ENCODE measurements around the gene SLC16A8.

SLC16A8 gene

DNA sequence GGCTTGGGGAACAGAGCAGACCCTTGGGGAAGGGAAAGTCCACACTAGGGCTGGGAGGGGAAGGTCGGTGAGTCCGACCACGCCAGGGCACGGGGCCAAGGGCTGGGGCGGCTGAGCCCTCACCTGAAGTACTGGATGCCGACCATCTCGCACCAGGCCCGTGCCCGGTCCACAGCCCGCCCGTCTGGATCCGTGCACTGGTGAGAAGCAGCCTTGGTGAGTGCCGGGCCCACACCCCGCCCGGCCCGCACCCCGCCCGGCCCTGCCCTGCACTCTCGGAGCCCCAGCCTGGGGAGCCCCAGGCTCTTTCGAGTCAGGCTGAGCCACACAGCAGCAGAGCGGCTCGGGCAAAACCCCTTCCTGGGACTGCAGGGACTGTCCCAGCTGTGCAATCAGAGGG is 28.4 kb upstream of the SLC16A8 start:
- no peak for DNase-seq (ENCODE audit: extremely low spot score)
- ChIA-PET CTCF (interaction anchor here (1.2 to 2.1 kb wide), 4 partner anchors 9 to 117 kb away, joined by 3 to 8 read pairs (median 5); no protein-coding TSS in a partner anchor), POLR2A (no interaction called here)
- no peak for TF ChIP-seq CTCF (IDR thresholded peaks at IDR 0.05; ENCODE audit: control extremely low read depth, extremely low read depth, low read depth, missing control alignments)

GRCh38 chr22:38111925-38112355 is 28.0 kb upstream of the SLC16A8 start:
- no peak for TF ChIP-seq CTCF (IDR thresholded peaks at IDR 0.05; ENCODE audit: control extremely low read depth, extremely low read depth, low read depth, missing control alignments)
- POLR2A ChIA-PET, result no interaction called here
- CTCF ChIA-PET, result interaction anchor here (1.0 to 2.1 kb wide), 5 partner anchors 9 to 118 kb away, joined by 3 to 8 read pairs (median 4); no protein-coding TSS in a partner anchor
- no peak for DNase-seq (ENCODE audit: extremely low spot score)

DNA sequence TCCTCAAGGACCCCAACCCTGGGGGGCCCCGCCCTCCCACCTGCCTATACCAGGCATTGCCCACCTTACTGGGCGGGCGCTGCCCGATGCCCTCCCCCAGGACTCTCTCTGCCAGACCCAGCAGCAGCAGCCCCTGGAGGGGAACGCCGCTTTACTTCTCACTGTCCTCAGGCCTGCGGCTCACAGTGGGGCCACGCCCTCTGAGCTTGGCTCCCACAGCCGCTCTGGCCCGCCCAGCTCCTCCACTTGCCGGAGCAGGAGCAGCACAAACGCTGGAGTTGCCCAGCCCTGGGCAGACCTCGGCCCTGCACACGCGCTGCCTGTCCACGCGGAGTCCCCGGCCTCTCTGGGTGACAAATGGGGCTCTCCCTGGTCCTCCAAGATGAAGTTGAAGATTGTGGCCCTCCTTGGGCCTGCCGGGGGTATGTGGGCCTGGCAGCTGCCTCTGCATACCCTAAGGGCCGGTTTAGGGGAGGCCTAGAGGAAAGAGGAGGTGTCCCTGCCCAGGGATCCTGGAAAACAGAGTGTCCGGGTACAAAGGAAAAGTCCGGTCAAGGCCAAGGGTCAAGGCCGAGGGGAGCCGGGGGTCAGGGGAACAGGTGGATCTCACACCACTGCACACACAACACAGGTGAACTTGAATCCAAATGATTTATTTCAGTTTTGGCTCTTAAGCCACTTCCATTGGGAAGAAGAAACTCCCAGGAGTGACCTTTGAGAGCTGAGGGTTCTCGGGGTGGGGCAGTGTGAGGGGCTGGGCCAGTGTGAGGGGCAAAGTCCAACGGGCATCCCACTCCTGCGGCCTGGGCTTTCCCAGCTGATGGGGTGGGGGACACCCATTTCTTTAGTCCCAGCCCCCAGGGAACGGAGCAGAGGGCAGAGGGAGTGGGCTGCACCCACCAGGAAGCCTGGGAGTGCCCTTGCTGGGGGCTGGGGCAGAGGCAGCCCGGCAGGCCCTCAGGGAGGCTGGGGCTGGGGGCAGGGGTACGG is 27.2 kb upstream of the SLC16A8 start:
- DNase-seq (ENCODE audit: extremely low spot score), result no peak
- TF ChIP-seq CTCF (IDR thresholded peaks at IDR 0.05; ENCODE audit: control extremely low read depth, extremely low read depth, low read depth, missing control alignments), result no peak
- CTCF ChIA-PET, result interaction anchor here (1.0 to 2.1 kb wide), 4 partner anchors 10 to 119 kb away, joined by 3 to 8 read pairs (median 5); no protein-coding TSS in a partner anchor
- POLR2A ChIA-PET, result no interaction called here

- DNase-seq (ENCODE audit: extremely low spot score), result no peak
- ChIA-PET CTCF (no interaction called here), POLR2A (no interaction called here)
- no peak for TF ChIP-seq CTCF (IDR thresholded peaks at IDR 0.05; ENCODE audit: control extremely low read depth, extremely low read depth, low read depth, missing control alignments)
Measured at GRCh38 chr22:38110008-38110862, 26.3 kb upstream of the SLC16A8 start, which contains the start of gene BAIAP2L2. TSS of gene BAIAP2L2 (minus strand) at chr22:38110684. CDS start at chr22:38110525, 159 bp downstream.

- ChIA-PET POLR2A (no interaction called here), CTCF (no interaction called here)
- DNase-seq (ENCODE audit: extremely low spot score), result no peak
- no peak for TF ChIP-seq CTCF (IDR thresholded peaks at IDR 0.05; ENCODE audit: control extremely low read depth, extremely low read depth, low read depth, missing control alignments)
Measured at GRCh38 chr22:38109371-38110001, 25.5 kb upstream of the SLC16A8 start.
